K562 (cell line): ENCODE data around the gene FAM193A.
"Not testable (repeated sequence)": the region's sequence is repeated elsewhere in the genome, so short reads cannot be mapped to it uniquely, and the experiment has no call there.

Source experiments
- FOXA1 ChIP-seq: fragments of 450-650 bp; IDR thresholded peaks from 2 replicates; pipeline ENCODE4 v1.6.1; 2016; ENCODE audit warnings: mild to moderate bottlenecking, borderline replicate concordance
- GATAD2B ChIP-seq: fragments of 450-650 bp; IDR thresholded peaks from 2 replicates; pipeline ENCODE4 v1.6.1; 2017; ENCODE audit warnings: mild to moderate bottlenecking, borderline replicate concordance
- GTF2F1 ChIP-seq: IDR thresholded peaks from 2 replicates; pipeline ENCODE4 v1.6.1; 2011; ENCODE audit warnings: low read depth, low read length, improper control_type of control experiment
- JUN ChIP-seq, 2 experiments: sonication (generic) in 1 of 2; formaldehyde crosslinking in 1 of 2; IDR thresholded peaks; 2 replicates each; pipeline versions ENCODE4 v1.6.1 to v1.8.0; 2012 to 2022; ENCODE audit warnings: borderline replicate concordance in 2 of 2, mild to moderate bottlenecking in 2 of 2, improper control_type of control experiment in 1 of 2, low read depth in 1 of 2, low read length in 1 of 2, missing genetic modification reagents in 1 of 2
- KDM1A ChIP-seq, 2 experiments: fragments of 450-650 bp; IDR thresholded peaks; 2 replicates each; pipeline ENCODE4 v1.6.1; 2016; ENCODE audit warnings: mild to moderate bottlenecking in 2 of 2
- MCM7 ChIP-seq, 2 experiments: fragments of 450-650 bp; IDR thresholded peaks; 2 replicates each; pipeline ENCODE4 v1.6.1; 2016 to 2018
- MYNN ChIP-seq, 2 experiments: sonication (generic); formaldehyde crosslinking in 1 of 2; IDR thresholded peaks; 2 replicates each; pipeline versions ENCODE4 v1.5.0 to v1.6.1; 2016 to 2020; ENCODE audit warnings: antibody characterized with exemption in 1 of 2, missing genetic modification reagents in 1 of 2
- RBFOX2 ChIP-seq: fragments of 200-400 bp; formaldehyde crosslinking; IDR thresholded peaks from 2 replicates; pipeline ENCODE4 v1.6.1; 2017; ENCODE audit warnings: low read depth, mild to moderate bottlenecking, low read length, moderate library complexity
- ZFX ChIP-seq: sonication (generic); formaldehyde crosslinking; IDR thresholded peaks from 2 replicates; pipeline ENCODE4 v1.8.0; 2022; ENCODE audit warnings: mild to moderate bottlenecking, missing genetic modification reagents, moderate library complexity
- ZNF3 ChIP-seq: fragments of 250-450 bp; sonication (Bioruptor Pico); IDR thresholded peaks from 2 replicates; pipeline ENCODE4 v1.5.0; 2021; ENCODE audit warnings: mild to moderate bottlenecking, moderate library complexity
- TF ChIP-seq, protein P1 (sequence below): fragments of 250-450 bp; sonication (Bioruptor Pico); IDR thresholded peaks from 2 replicates; pipeline ENCODE4 v1.4.0; 2020
- TF ChIP-seq, protein P2 (sequence below), 3 experiments: IDR thresholded peaks in 2 of 3; conservative IDR thresholded peaks in 1 of 3; 2 replicates each; pipeline ENCODE4 v1.5.1; 2011 to 2012; ENCODE audit warnings: low read length in 3 of 3, mild to moderate bottlenecking in 3 of 3, control low read depth in 2 of 3, improper control_type of control experiment in 1 of 3, inconsistent platforms in 1 of 3, low read depth in 1 of 3, mixed read lengths in 1 of 3, moderate library complexity in 1 of 3; ENCODE audit not compliant: insufficient read depth in 2 of 3
- TF ChIP-seq, protein P3 (sequence below): fragments of 250-450 bp; sonication (Bioruptor Pico); IDR thresholded peaks from 2 replicates; pipeline ENCODE4 v1.8.0; 2022; ENCODE audit warnings: moderate library complexity, mild to moderate bottlenecking, inconsistent platforms
- TF ChIP-seq, protein P4 (sequence below): fragments of 450-650 bp; IDR thresholded peaks from 2 replicates; pipeline ENCODE4 v1.6.1; 2014; ENCODE audit warnings: low read depth, mild to moderate bottlenecking, moderate library complexity, borderline replicate concordance

DNA sequence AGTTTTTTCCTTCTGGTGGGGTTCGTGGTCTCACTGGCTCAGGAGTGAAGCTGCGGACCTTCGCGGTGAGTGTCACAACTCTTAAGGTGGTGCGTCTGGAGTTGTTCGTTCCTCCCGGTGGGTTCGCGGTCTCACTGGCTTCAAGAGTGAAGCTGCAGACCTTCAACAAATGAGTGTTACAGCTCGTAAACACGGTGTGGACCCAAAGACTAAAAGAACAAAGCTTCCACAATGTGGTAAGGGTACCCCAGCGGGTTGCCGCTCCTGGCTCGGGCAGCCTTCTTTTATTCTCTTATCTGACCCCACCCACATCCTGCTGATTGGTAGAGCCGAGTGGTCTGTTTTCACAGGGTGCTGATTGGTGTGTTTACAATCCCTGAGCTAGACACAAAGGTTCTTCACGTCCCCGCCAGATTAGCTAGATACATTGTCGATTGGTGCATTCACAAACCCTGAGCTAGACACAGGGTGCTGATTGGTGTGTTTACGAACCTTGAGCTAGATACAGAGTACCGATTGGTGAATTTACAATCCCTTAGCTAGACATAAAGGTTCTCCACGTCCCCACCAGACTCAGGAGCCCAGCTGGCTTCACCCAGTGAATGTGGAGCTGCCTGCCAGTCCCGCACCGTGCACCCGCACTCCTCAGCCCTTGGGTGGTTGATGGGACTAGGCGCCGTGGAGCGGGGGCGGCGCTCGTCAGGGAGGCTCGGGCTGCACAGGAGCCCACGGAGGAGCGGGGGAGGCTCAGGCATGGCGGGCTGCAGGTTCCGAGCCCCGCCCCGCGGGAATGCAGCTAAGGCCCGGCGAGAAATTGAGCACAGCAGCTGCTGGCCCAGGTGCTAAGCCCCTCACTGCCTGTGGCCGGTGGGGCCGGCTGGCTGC, 226.3 kb downstream of the FAM193A start:
- TF ChIP-seq GTF2F1; GATAD2B; KDM1A (IDR thresholded peaks at IDR 0.05); MYNN (IDR thresholded peaks at IDR 0.05); MYNN (CRISPR knock-in tag; IDR thresholded peaks at IDR 0.05); ZFX (CRISPR knock-in tag); FOXA1; MCM7 (IDR thresholded peaks at IDR 0.05); ZNF3; JUN (IDR thresholded peaks at IDR 0.05; ENCODE audit: borderline replicate concordance, low read depth, low read length); JUN (CRISPR knock-in tag; IDR thresholded peaks at IDR 0.05; ENCODE audit: borderline replicate concordance); RBFOX2: not testable (repeated sequence)
- TF ChIP-seq, protein P1, sequence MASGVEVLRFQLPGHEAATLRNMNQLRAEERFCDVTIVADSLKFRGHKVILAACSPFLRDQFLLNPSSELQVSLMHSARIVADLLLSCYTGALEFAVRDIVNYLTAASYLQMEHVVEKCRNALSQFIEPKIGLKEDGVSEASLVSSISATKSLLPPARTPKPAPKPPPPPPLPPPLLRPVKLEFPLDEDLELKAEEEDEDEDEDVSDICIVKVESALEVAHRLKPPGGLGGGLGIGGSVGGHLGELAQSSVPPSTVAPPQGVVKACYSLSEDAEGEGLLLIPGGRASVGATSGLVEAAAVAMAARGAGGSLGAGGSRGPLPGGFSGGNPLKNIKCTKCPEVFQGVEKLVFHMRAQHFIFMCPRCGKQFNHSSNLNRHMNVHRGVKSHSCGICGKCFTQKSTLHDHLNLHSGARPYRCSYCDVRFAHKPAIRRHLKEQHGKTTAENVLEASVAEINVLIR (CRISPR knock-in tag): not testable (repeated sequence)
- TF ChIP-seq, protein P2, sequence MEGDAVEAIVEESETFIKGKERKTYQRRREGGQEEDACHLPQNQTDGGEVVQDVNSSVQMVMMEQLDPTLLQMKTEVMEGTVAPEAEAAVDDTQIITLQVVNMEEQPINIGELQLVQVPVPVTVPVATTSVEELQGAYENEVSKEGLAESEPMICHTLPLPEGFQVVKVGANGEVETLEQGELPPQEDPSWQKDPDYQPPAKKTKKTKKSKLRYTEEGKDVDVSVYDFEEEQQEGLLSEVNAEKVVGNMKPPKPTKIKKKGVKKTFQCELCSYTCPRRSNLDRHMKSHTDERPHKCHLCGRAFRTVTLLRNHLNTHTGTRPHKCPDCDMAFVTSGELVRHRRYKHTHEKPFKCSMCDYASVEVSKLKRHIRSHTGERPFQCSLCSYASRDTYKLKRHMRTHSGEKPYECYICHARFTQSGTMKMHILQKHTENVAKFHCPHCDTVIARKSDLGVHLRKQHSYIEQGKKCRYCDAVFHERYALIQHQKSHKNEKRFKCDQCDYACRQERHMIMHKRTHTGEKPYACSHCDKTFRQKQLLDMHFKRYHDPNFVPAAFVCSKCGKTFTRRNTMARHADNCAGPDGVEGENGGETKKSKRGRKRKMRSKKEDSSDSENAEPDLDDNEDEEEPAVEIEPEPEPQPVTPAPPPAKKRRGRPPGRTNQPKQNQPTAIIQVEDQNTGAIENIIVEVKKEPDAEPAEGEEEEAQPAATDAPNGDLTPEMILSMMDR (IDR thresholded peaks at IDR 0.05 in 2 of 3, conservative IDR thresholded peaks at IDR 0.05 in 1 of 3; ENCODE audit: insufficient read depth in 2 of 3, low read depth in 1 of 3, low read length in 3 of 3): not testable (repeated sequence)
- TF ChIP-seq, protein P3, sequence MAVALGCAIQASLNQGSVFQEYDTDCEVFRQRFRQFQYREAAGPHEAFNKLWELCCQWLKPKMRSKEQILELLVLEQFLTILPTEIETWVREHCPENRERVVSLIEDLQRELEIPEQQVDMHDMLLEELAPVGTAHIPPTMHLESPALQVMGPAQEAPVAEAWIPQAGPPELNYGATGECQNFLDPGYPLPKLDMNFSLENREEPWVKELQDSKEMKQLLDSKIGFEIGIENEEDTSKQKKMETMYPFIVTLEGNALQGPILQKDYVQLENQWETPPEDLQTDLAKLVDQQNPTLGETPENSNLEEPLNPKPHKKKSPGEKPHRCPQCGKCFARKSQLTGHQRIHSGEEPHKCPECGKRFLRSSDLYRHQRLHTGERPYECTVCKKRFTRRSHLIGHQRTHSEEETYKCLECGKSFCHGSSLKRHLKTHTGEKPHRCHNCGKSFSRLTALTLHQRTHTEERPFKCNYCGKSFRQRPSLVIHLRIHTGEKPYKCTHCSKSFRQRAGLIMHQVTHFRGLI: not testable (repeated sequence)
- TF ChIP-seq, protein P4, sequence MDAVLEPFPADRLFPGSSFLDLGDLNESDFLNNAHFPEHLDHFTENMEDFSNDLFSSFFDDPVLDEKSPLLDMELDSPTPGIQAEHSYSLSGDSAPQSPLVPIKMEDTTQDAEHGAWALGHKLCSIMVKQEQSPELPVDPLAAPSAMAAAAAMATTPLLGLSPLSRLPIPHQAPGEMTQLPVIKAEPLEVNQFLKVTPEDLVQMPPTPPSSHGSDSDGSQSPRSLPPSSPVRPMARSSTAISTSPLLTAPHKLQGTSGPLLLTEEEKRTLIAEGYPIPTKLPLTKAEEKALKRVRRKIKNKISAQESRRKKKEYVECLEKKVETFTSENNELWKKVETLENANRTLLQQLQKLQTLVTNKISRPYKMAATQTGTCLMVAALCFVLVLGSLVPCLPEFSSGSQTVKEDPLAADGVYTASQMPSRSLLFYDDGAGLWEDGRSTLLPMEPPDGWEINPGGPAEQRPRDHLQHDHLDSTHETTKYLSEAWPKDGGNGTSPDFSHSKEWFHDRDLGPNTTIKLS: not testable (repeated sequence)
